ENCODE measurements around the gene RHBG. TPM values are rescaled to one million over a fixed set of nuclear protein-coding genes. Genes with fewer than 3 reads are reported as not detected.

Gene RHBG
- total and polyA plus RNA-seq, 3 experiments from 2014 or later: not detected

GRCh38 chr1:156432669-156433018, 63.6 kb downstream of the RHBG start:
- Histone ChIP-seq H3K27ac (ENCODE audit: low read depth, low read length) (no peak overlapping the region), H3K9me3 (ENCODE audit: low read length) (no peaks in the 10 kb centered on the region), H3K36me3 (ENCODE audit: insufficient read depth, low read length) (no peaks in the 10 kb centered on the region), H3K4me3 (ENCODE audit: low read length) (no peak overlapping the region), H3K4me1 (ENCODE audit: insufficient read depth, low read length) (peaks cover 11% of the 10 kb centered on the region), H3K27me3 (ENCODE audit: insufficient read depth, low read length, poor library complexity, severe bottlenecking) (peaks cover 77% of the 10 kb centered on the region)
- Mint-ChIP-seq H3K27me3 (peaks cover 63 to 88% of the 10 kb centered on the region in 2 donors), H3K27ac (peak overlapping the region in 1 of 8 donors; percentile 61), H3K9me3 (no peaks in the 10 kb centered on the region), H3K4me3 (no peak overlapping the region), H3K4me1 (peaks cover 12 to 19% (median 19%) of the 10 kb centered on the region in 3 donors), H3K36me3 (no peaks in the 10 kb centered on the region)
- POLR2A ChIA-PET: no interaction called here
- CTCF ChIA-PET: interaction anchor here (1.1 to 1.4 kb wide), 3 partner anchors 10 to 47 kb away, joined by 3 to 6 read pairs (median 3); no protein-coding TSS in a partner anchor
- no peak for DNase-seq

DNA sequence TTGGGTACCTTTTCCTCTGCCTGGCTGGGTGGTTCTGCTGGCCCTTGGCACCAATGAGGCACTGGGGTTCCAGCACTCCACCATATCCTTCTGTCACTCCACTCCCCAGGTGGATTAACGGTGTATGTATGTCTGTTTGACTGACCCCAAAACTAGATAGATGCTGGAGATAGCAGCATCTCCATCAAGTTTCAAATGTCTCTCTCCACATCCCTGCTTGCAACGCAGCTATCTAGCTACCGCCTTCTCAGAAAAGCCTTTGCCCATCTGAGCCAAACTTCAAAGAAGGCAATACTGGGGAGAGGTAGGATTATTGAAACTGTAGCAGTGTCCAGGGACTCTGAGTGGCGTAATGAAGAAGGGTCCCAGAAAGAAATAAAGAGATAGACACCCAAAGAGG, 64.0 kb downstream of the RHBG start:
- Mint-ChIP-seq H3K4me1 (peaks cover 15 to 22% (median 19%) of the 10 kb centered on the region in 3 donors), H3K36me3 (no peaks in the 10 kb centered on the region), H3K9me3 (no peaks in the 10 kb centered on the region), H3K4me3 (no peak overlapping the region), H3K27me3 (peaks cover 63 to 88% of the 10 kb centered on the region in 2 donors), H3K27ac (no peak overlapping the region)
- no peak for DNase-seq
- Histone ChIP-seq H3K4me1 (ENCODE audit: insufficient read depth, low read length) (peaks cover 11% of the 10 kb centered on the region), H3K9me3 (ENCODE audit: low read length) (no peaks in the 10 kb centered on the region), H3K27me3 (ENCODE audit: insufficient read depth, low read length, poor library complexity, severe bottlenecking) (peaks cover 77% of the 10 kb centered on the region), H3K4me3 (ENCODE audit: low read length) (no peak overlapping the region), H3K36me3 (ENCODE audit: insufficient read depth, low read length) (no peaks in the 10 kb centered on the region), H3K27ac (ENCODE audit: low read depth, low read length) (no peak overlapping the region)
- ChIA-PET POLR2A (no interaction called here), CTCF (interaction anchor here (1.1 to 1.2 kb wide), 2 partner anchors 10 to 47 kb away, joined by 3 read pairs; no protein-coding TSS in a partner anchor)

DNA sequence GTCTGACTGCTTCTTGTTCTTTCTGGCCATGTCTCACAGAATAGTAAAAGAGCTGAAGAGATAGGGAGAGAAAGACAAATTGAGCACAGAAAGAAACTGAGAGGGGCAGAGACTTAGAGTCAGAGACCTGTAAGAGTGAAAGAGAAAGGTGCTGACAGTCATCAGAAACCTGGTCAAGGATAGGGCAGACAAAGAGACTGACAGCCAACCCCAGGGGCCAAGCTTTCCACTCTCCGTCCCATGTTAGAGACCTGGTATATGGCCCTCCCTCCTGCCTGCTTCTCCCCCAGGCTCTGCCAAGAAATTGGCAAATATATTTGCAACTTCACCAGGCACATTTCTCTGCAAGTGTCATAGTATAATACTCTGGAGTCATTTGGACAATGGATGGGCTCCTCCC, 64.6 kb downstream of the RHBG start:
- DNase-seq: no peak
- H3K27me3 Mint-ChIP-seq: peaks cover 62 to 88% of the 10 kb centered on the region in 2 donors
- peaks cover 77% of the 10 kb centered on the region for H3K27me3 ChIP-seq (ENCODE audit: insufficient read depth, low read length, poor library complexity, severe bottlenecking)
- ChIA-PET CTCF (interaction anchor here (1.6 kb wide), 1 partner anchor 48 kb away, joined by 6 read pairs; no protein-coding TSS in a partner anchor), POLR2A (no interaction called here)
- no peaks in the 10 kb centered on the region for H3K36me3 Mint-ChIP-seq
- H3K9me3 Mint-ChIP-seq: no peaks in the 10 kb centered on the region
- H3K4me3 Mint-ChIP-seq: no peak overlapping the region
- H3K36me3 ChIP-seq (ENCODE audit: insufficient read depth, low read length): no peaks in the 10 kb centered on the region
- peaks cover 17% of the 10 kb centered on the region for H3K4me1 ChIP-seq (ENCODE audit: insufficient read depth, low read length)
- H3K4me1 Mint-ChIP-seq: peaks cover 18 to 27% (median 23%) of the 10 kb centered on the region in 3 donors
- no peak overlapping the region for H3K27ac Mint-ChIP-seq
- H3K9me3 ChIP-seq (ENCODE audit: low read length): no peaks in the 10 kb centered on the region
- H3K4me3 ChIP-seq (ENCODE audit: low read length): no peak overlapping the region
- no peak overlapping the region for H3K27ac ChIP-seq (ENCODE audit: low read depth, low read length)

Other genes with a start within 250 kb of the RHBG start
- 10 to 100 TPM; 21.6 to 23.0 TPM for gene SEMA4A, start 215.6 kb upstream of the RHBG start, total RNA-seq
- gene SEMA4A, start 215.6 kb upstream of the RHBG start, polyA plus RNA-seq: 10.7 TPM
- gene SLC25A44, start 175.1 kb upstream of the RHBG start, total RNA-seq: 10 to 100 TPM; 30.8 to 32.4 TPM
- 21.4 TPM for gene SLC25A44, start 175.1 kb upstream of the RHBG start, polyA plus RNA-seq
- gene PMF1, start 156.2 kb upstream of the RHBG start, total RNA-seq: 10 to 100 TPM; 85.9 to 88.3 TPM
- gene PMF1, start 156.2 kb upstream of the RHBG start, polyA plus RNA-seq: 83.3 TPM
- 1 to 10 TPM in 1 of 2 experiments, under 1 TPM in 1; 0.97 to 1.5 TPM for gene BGLAP, start 127.0 kb upstream of the RHBG start, total RNA-seq
- gene BGLAP, start 127.0 kb upstream of the RHBG start, polyA plus RNA-seq: not detected
- gene PAQR6, start 121.2 kb upstream of the RHBG start, total RNA-seq: 1 to 10 TPM; 1.9 TPM
- 0.53 TPM for gene PAQR6, start 121.2 kb upstream of the RHBG start, polyA plus RNA-seq
- 100 to 1,000 TPM; 110 to 117 TPM for gene SMG5, start 86.4 kb upstream of the RHBG start, total RNA-seq
- 27.3 TPM for gene SMG5, start 86.4 kb upstream of the RHBG start, polyA plus RNA-seq
- gene TMEM79, start 84.9 kb upstream of the RHBG start, total RNA-seq: 10 to 100 TPM; 10.8 to 11.2 TPM
- gene TMEM79, start 84.9 kb upstream of the RHBG start, polyA plus RNA-seq: 5.6 TPM
- gene GLMP, start 73.5 kb upstream of the RHBG start, total RNA-seq: 10 to 100 TPM; 19.5 to 20.9 TPM
- gene GLMP, start 73.5 kb upstream of the RHBG start, polyA plus RNA-seq: 18.9 TPM
- under 1 TPM in 1 of 2 experiments, not detected in 1; 0.35 TPM for gene VHLL, start 69.9 kb upstream of the RHBG start, total RNA-seq
- not detected for gene VHLL, start 69.9 kb upstream of the RHBG start, polyA plus RNA-seq
- gene CCT3, start 30.9 kb upstream of the RHBG start, total RNA-seq: 100 to 1,000 TPM; 526 to 528 TPM
- gene CCT3, start 30.9 kb upstream of the RHBG start, polyA plus RNA-seq: 199 TPM
- under 1 TPM in 1 of 2 experiments, not detected in 1; 0.53 TPM for gene TSACC, start 30.7 kb upstream of the RHBG start, total RNA-seq
- gene TSACC, start 30.7 kb upstream of the RHBG start, polyA plus RNA-seq: 0.84 TPM
- gene MEF2D, start 131.6 kb downstream of the RHBG start, total RNA-seq: 10 to 100 TPM; 32.9 to 35.4 TPM
- 19.2 TPM for gene MEF2D, start 131.6 kb downstream of the RHBG start, polyA plus RNA-seq
- gene IQGAP3, start 203.4 kb downstream of the RHBG start, total RNA-seq: 1 to 10 TPM; 4.4 to 4.7 TPM
- gene IQGAP3, start 203.4 kb downstream of the RHBG start, polyA plus RNA-seq: not detected
- gene TTC24, start 210.5 kb downstream of the RHBG start, total RNA-seq: 1 to 10 TPM; 7.3 to 7.4 TPM
- 2.3 TPM for gene TTC24, start 210.5 kb downstream of the RHBG start, polyA plus RNA-seq
- 10 to 100 TPM; 63.0 to 69.1 TPM for gene NAXE, start 222.6 kb downstream of the RHBG start, total RNA-seq
- gene NAXE, start 222.6 kb downstream of the RHBG start, polyA plus RNA-seq: 113 TPM
- 100 to 1,000 TPM; 123 to 131 TPM for gene GPATCH4, start 232.3 kb downstream of the RHBG start, total RNA-seq
- gene GPATCH4, start 232.3 kb downstream of the RHBG start, polyA plus RNA-seq: 58.7 TPM

Data from CD8-positive, alpha-beta memory T cell (primary cell).